ENCODE measurements around the gene FCN1. TPM values are rescaled to one million over a fixed set of nuclear protein-coding genes. Genes with fewer than 3 reads are reported as not detected.

FCN1 gene
- total RNA-seq, 1 donor from 2014 or later = not detected

DNA sequence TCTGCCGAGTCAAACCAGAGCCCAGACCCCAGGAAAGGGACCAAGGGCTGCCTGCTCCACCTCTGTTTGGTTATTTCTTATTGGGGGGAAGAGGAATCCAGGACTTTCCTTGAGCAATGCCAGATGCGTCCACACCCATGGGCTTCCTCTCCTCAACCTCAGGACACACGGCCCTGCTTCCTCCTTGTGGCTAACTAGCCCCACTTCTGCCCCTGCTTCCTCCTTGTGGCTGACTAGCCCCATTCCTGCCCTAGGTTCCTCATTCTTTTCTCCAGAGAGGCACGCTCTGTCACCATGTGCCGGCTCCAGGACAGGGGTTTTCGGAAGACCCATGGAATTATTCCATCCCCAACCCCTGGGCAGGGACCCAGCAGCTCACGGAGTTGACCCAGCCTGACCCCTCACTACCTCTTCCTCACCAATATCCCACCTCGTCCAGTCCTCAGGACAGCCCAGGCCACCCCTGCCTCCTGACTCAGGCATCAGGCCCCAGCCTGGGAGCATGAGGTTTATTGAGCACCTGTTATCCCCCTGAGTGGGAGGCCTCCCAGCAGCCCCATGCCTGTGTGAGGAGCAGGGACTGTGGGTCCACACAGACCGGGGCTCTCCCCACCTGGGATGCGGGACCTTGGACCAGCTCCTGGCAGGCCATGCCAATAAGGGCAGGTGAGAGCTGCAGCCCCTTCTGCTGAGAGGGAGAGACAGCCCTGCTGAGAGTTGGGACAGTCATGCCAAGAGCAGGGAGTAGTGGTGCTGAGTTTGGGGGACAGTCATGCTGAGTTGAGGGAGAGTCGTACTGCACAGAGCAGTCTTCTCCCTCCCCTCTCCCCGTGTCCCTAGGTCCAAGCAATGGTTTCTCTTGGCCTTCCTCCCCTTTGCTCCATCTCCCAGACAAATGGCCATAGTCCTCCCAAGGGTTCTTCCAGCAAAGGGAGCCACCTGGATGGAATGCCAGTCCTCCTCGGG, 11.8 kb upstream of the FCN1 start:
- intact Hi-C loops (cut with DNase I) = no loop called here
- Histone ChIP-seq H3K4me3 (no peak overlapping the region), H3K4me1 (no peaks in the 10 kb centered on the region), H3K36me3 (no peaks in the 10 kb centered on the region), H3K27me3 (no peaks in the 10 kb centered on the region), H3K27ac (no peak overlapping the region), H3K9me3 (no peaks in the 10 kb centered on the region)
- peak in 1 of 2 donors; percentile 72 for DNase-seq (ENCODE audit: low spot score in 2 of 2)
- TF ChIP-seq CTCF (IDR thresholded peaks at IDR 0.05) = no peak

- DNase-seq (ENCODE audit: low spot score in 2 of 2) = no peak
These were observed 10.9 kb upstream of the FCN1 start for GRCh38 chr9:134928436-134929192.

GRCh38 chr9:134925011-134925511, 7.3 kb upstream of the FCN1 start:
- Histone ChIP-seq H3K27me3 (no peaks in the 10 kb centered on the region), H3K4me3 (no peak overlapping the region), H3K4me1 (no peaks in the 10 kb centered on the region), H3K36me3 (no peaks in the 10 kb centered on the region), H3K9me3 (peaks cover 0 to 4% of the 10 kb centered on the region in 2 donors), H3K27ac (no peak overlapping the region)
- intact Hi-C loops (cut with DNase I) = no loop called here
- peak in 1 of 2 donors; percentile 31 for DNase-seq (ENCODE audit: low spot score in 2 of 2)
- no peak for TF ChIP-seq CTCF (IDR thresholded peaks at IDR 0.05)

More at GRCh38 chr9:134928436-134929192, 10.9 kb upstream of the FCN1 start:
- Histone ChIP-seq H3K4me1 (no peaks in the 10 kb centered on the region), H3K36me3 (no peaks in the 10 kb centered on the region), H3K27ac (no peak overlapping the region), H3K9me3 (no peaks in the 10 kb centered on the region), H3K4me3 (no peak overlapping the region), H3K27me3 (no peaks in the 10 kb centered on the region)
- intact Hi-C loops (cut with DNase I) = no loop called here
- no peak for TF ChIP-seq CTCF (IDR thresholded peaks at IDR 0.05)

- Histone ChIP-seq H3K27ac (no peak overlapping the region), H3K4me1 (no peaks in the 10 kb centered on the region), H3K36me3 (no peaks in the 10 kb centered on the region), H3K27me3 (no peaks in the 10 kb centered on the region), H3K4me3 (no peak overlapping the region), H3K9me3 (peaks cover 0 to 4% of the 10 kb centered on the region in 2 donors)
- DNase-seq (ENCODE audit: low spot score in 2 of 2) = peak in 1 of 2 donors; percentile 52
- intact Hi-C loops (cut with DNase I) = no loop called here
- TF ChIP-seq CTCF (IDR thresholded peaks at IDR 0.05) = no peak
These were observed 5.8 kb upstream of the FCN1 start for GRCh38 chr9:134923466-134923865.

DNA sequence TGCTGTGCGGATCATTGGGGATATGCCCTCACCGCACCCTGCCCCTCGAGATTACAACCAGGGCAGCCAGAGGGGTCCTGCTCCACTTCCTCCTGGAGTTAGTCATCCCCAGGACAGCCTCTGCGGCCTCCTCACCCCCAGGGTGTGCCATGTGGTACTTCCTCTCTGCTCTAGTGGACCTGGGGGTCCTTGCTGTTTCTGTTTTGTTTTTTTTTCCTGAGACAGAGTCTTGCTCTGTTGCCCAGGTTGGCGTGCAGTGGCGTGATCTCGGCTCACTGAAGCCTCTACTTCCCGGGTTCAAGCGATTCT, 5.2 kb upstream of the FCN1 start:
- H3K27me3 ChIP-seq = no peaks in the 10 kb centered on the region
- H3K9me3 ChIP-seq = peaks cover 0 to 4% of the 10 kb centered on the region in 2 donors
- peak in 1 of 2 donors; percentile 59 for DNase-seq (ENCODE audit: low spot score in 2 of 2)
- H3K4me1 ChIP-seq = no peaks in the 10 kb centered on the region
- H3K4me3 ChIP-seq = no peak overlapping the region
- no peak for TF ChIP-seq CTCF (IDR thresholded peaks at IDR 0.05)
- H3K36me3 ChIP-seq = no peaks in the 10 kb centered on the region
- intact Hi-C loops (cut with DNase I) = no loop called here
- no peak overlapping the region for H3K27ac ChIP-seq

Data from ascending aorta (tissue), 2 donors.